Measurements from ENCODE around the gene ZNF639.

ZNF639 gene

DNA sequence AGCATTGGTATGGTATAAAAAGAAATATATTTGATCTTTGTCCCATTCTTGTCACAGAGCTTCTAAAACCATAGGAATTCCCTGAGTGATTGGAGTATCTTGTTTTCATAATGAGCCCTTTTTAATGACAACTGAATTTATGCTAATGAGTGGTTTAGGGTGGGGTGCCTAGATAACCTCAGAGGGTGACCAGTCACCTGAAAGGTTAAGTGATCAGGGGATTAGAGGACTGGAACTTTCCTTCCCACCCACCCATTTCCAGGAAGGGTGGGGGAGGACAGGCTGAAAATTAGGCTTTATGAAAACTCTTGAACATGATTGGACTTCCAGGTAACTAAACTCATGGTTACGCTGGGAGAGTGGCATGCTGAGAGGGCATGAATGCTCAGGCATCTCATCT is 33.2 kb downstream of the ZNF639 start:
- no peaks in the 10 kb centered on the region for H3K27me3 ChIP-seq
- no peak for DNase-seq
- no peak overlapping the region for H3K4me3 ChIP-seq
- H3K27ac ChIP-seq = no peak overlapping the region
- TF ChIP-seq CTCF (IDR thresholded peaks at IDR 0.05) = no peak
- no peaks in the 10 kb centered on the region for H3K4me1 ChIP-seq
- peaks cover 39 to 99% (median 85%) of the 10 kb centered on the region in 3 donors for H3K36me3 ChIP-seq
- H3K9me3 ChIP-seq = no peaks in the 10 kb centered on the region
- intact Hi-C loops (cut with DNase I; ENCODE audit: low total_unique reads) = no loop called here

- H3K36me3 ChIP-seq = peaks cover 78 to 97% (median 83%) of the 10 kb centered on the region in 3 donors
- H3K4me3 ChIP-seq = no peak overlapping the region
- H3K27ac ChIP-seq = no peak overlapping the region
- no peaks in the 10 kb centered on the region for H3K27me3 ChIP-seq
- intact Hi-C loops (cut with DNase I; ENCODE audit: low total_unique reads) = no loop called here
- no peaks in the 10 kb centered on the region for H3K4me1 ChIP-seq
- no peak for DNase-seq
- no peaks in the 10 kb centered on the region for H3K9me3 ChIP-seq
- no peak for TF ChIP-seq CTCF (IDR thresholded peaks at IDR 0.05)
These were observed 40.5 kb downstream of the ZNF639 start for GRCh38 chr3:179363332-179363731.

DNA sequence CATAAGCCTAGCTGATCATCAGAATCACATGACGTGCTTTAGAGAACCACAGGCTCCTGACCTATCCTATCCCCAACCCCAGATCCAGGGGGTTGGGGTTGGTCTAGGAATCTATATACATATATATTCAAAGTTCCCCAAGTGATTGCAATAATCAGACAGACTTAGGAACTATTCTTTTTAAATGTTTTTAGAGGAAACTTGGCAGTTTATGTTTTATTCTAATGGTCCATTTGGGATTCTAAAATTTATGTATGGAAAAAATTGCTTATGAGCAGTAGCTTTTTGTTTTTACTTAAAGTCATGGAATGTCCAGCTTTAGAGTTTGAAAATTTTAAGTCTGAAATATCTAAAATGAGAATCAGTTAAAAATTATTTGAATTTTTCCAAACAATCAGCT is 46.8 kb downstream of the ZNF639 start:
- Histone ChIP-seq H3K4me3 (no peak overlapping the region), H3K27ac (no peak overlapping the region), H3K36me3 (peaks cover 55 to 73% (median 59%) of the 10 kb centered on the region in 3 donors), H3K9me3 (no peaks in the 10 kb centered on the region), H3K27me3 (no peaks in the 10 kb centered on the region), H3K4me1 (no peaks in the 10 kb centered on the region)
- intact Hi-C loops (cut with DNase I; ENCODE audit: low total_unique reads) = no loop called here
- DNase-seq = no peak
- no peak for TF ChIP-seq CTCF (IDR thresholded peaks at IDR 0.05)

DNA sequence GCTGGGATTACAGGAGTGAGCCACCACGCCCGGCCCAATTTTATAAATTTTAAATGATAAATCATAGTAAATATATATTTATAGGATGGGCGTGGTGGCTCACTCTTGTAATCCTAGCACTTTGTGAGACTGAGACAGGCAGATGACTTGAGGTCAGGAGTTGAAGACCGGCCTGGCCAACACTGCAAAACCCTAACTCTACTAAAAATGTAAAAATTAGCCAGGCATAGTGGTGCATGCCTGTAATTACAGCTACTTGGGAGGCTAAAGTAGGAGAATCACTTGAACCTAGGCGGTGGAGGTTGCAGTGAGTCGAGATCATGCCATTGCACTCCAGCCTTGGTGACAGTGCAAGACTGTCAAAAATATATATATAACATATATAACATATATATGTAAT is 51.1 kb downstream of the ZNF639 start:
- TF ChIP-seq CTCF (IDR thresholded peaks at IDR 0.05) = no peak
- no peaks in the 10 kb centered on the region for H3K27me3 ChIP-seq
- intact Hi-C loops (cut with DNase I; ENCODE audit: low total_unique reads) = no loop called here
- no peaks in the 10 kb centered on the region for H3K9me3 ChIP-seq
- DNase-seq = no peak
- no peak overlapping the region for H3K4me3 ChIP-seq
- peaks cover 28 to 69% (median 48%) of the 10 kb centered on the region in 3 donors for H3K36me3 ChIP-seq
- no peak overlapping the region for H3K27ac ChIP-seq
- H3K4me1 ChIP-seq = no peaks in the 10 kb centered on the region

GRCh38 chr3:179375091-179375999 is 52.5 kb downstream of the ZNF639 start:
- Histone ChIP-seq H3K4me3 (no peak overlapping the region), H3K27ac (no peak overlapping the region), H3K36me3 (peaks cover 24 to 69% (median 53%) of the 10 kb centered on the region in 3 donors), H3K9me3 (no peaks in the 10 kb centered on the region), H3K4me1 (no peaks in the 10 kb centered on the region), H3K27me3 (no peaks in the 10 kb centered on the region)
- no peak for TF ChIP-seq CTCF (IDR thresholded peaks at IDR 0.05)
- no peak for DNase-seq
- intact Hi-C loops (cut with DNase I; ENCODE audit: low total_unique reads) = no loop called here

All from tibial artery (tissue), 4 donors.